ENCODE results near the gene NOP10. TPM values are rescaled to one million over a fixed set of nuclear protein-coding genes. Genes with fewer than 3 reads are reported as not detected.
A peak's percentile ranks its signal among the peaks of the same experiment; 100 is the strongest.
"Not testable (repeated sequence)": the region's sequence is repeated elsewhere in the genome, so short reads cannot be mapped to it uniquely, and the experiment has no call there.

NOP10 gene
- total and polyA plus RNA-seq, 2 of the 13 experiments (the other 11 are each of a cell fraction or from before 2014, with no cell fraction given): 239 to 369 TPM

GRCh38 chr15:34342737-34343575 is at the start of gene NOP10, which contains the start of gene NUTM1 (continued):
- TF ChIP-seq ZFP36 (IDR thresholded peaks at IDR 0.05; ENCODE audit: borderline replicate concordance, low read depth, low read length, partially characterized antibody) (no peak), MAZ (IDR thresholded peaks at IDR 0.05; ENCODE audit: borderline replicate concordance, low read depth, low read length) (peak; percentile 41; the same call in 1 of the 2 replicates), MAZ (CRISPR knock-in tag; IDR thresholded peaks at IDR 0.05; ENCODE audit: low read depth) (no peak), CBFB (CRISPR knock-in tag; IDR thresholded peaks at IDR 0.05) (no peak; the same call in 1 of the 2 replicates), ZFY (CRISPR knock-in tag; IDR thresholded peaks at IDR 0.05) (peak; percentile 53), ZKSCAN8 (CRISPR knock-in tag; IDR thresholded peaks at IDR 0.05; ENCODE audit: borderline replicate concordance) (no peak; the same call in 1 of the 2 replicates), MXD3 (CRISPR knock-in tag; IDR thresholded peaks at IDR 0.05) (peak; percentile 32; the same call in 1 of the 2 replicates), POLR2A (IDR thresholded peaks at IDR 0.05; ENCODE audit: insufficient read depth in 1 of 2, low read depth in 2 of 2, low read length in 2 of 2) (peak; percentile 94 to 95), TAF15 (IDR thresholded peaks at IDR 0.05; ENCODE audit: low read depth, low read length, poor library complexity, severe bottlenecking) (no peak), KDM1A (CRISPR knock-in tag; IDR thresholded peaks at IDR 0.05) (no peak), ZNF589 (CRISPR knock-in tag; conservative IDR thresholded peaks at IDR 0.05) (0 out of 2 replicates have a peak, but pooled peaks have one; percentile 41), ZNF850 (CRISPR knock-in tag; conservative IDR thresholded peaks at IDR 0.05) (no peak), TIGD3 (CRISPR knock-in tag; IDR thresholded peaks at IDR 0.05; ENCODE audit: borderline replicate concordance) (no peak), ZFP36L2 (CRISPR knock-in tag; IDR thresholded peaks at IDR 0.05) (no peak), ZNF547 (CRISPR knock-in tag; IDR thresholded peaks at IDR 0.05) (peak; percentile 49)

- H3K9ac ChIP-seq (ENCODE audit: insufficient read depth, low read depth, low read length); intact Hi-C loops (cut with micrococcal nuclease; ENCODE audit: unreplicated experiment); in situ Hi-C loops (cut with HindIII; ENCODE audit: extremely low pct_ligation_motif_present, low pct_unique_long_range_greater_than_20kb); CTCF ChIA-PET (ENCODE audit: low intra/inter-chr PET ratio, low total read pairs); H3K4me2 ChIP-seq (ENCODE audit: low read depth, low read length); H3K27me3 ChIP-seq (ENCODE audit: control insufficient read depth in 1 of 2, insufficient read depth in 2 of 2, low read length in 2 of 2); H2AFZ ChIP-seq (ENCODE audit: low read length); H3K4me3 ChIP-seq (replicated peaks in 1 of 3; ENCODE audit: insufficient read depth in 1 of 3, low read depth in 2 of 3, low read length in 3 of 3); H3K36me3 ChIP-seq (replicated peaks in 1 of 2; ENCODE audit: control insufficient read depth in 1 of 2, insufficient read depth in 2 of 2, low read length in 2 of 2); H3K79me2 ChIP-seq (ENCODE audit: insufficient read depth, low read length); DNase-seq (ENCODE audit: low spot score); ATAC-seq; POLR2A ChIA-PET; H4K20me1 ChIP-seq (ENCODE audit: insufficient read depth, low read length); H3K4me1 ChIP-seq (ENCODE audit: insufficient read depth, low read length); H3K9me3 ChIP-seq (ENCODE audit: low read length); FAIRE-seq; H3K27ac ChIP-seq (ENCODE audit: extremely low read length, insufficient read depth, low read length); BruUV-seq (replicated peaks): not testable (repeated sequence)
- WGBS (ENCODE audit: low lambda C conversion rate): no CpG with 5 or more reads among the region's 16 CpGs
Measured at GRCh38 chr15:34389594-34390086, 46.7 kb upstream of the NOP10 start.
